GM18873 (cell line): ENCODE measurements around the gene GRAMD4.

Experiments
- ATAC-seq: cut with Tn5 transposase; IDR thresholded peaks from one replicate; pipeline ENCODE4 v1.9.1; 2021; ENCODE audit warnings: mild to moderate bottlenecking, moderate library complexity, moderate number of reproducible peaks; ENCODE audit not compliant: unreplicated experiment, low FRiP score

GRAMD4 gene

DNA sequence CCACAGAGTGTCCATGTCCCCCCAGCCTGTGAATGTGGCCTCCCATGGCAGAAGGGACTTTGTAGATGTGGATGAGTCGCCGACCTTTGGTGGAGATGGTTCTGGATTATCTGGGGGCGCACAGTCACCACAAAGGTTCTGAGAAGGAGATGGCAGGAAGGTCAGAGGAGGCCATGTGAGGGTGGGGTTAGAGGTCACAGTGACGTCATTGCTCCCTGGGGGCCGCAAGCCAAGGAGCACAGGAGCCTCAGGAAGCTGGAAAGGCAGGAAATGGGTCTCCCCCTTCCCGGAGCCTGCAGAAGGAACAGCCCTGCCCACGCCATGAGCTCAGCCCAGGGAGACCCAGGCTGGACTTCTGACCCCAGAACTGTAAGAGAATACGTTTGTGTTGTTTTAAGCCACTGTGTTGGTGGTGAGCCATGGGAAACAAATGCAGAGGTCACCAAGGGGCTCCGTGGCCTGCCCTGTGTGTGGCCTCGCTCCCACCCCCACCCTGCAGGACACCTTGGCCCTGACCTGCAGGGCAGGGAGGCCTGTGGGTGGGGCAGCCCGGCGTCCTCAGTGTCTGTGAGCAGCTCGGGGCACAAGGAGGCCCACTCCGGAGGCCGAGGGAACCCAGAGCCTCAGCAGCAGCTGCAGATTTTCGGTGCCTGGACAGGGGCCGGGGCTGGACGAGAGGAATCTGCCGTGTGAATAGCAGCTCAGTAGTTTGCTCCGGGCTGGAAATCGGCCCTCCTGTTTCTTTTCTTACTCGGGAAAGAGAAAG lies 32.1 kb downstream of the GRAMD4 start:
- no peak for ATAC-seq

DNA sequence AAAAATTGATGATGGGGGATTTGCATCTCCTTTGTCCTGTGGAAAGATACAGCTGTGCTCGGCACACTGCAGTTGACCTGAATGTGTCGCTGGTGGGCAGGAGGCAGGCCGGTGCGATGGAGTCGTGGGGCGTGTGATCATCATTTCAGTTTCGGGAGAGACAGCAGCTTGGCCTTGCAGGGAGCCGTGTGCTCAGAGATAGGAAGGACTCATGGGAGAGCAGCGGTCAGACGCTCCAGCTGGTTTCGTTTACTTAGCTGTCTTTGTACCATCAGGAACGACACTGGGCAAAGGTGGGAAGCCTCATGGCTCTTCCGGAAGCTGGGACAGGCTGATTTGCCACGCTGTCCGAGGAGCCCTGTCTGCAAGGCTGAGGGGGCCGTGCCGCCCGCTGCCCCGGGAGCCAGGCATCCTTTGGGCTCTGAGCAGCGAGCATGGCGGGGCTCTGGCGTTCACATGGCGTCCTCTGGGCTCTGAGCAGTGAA lies 32.7 kb downstream of the GRAMD4 start:
- no peak for ATAC-seq

DNA sequence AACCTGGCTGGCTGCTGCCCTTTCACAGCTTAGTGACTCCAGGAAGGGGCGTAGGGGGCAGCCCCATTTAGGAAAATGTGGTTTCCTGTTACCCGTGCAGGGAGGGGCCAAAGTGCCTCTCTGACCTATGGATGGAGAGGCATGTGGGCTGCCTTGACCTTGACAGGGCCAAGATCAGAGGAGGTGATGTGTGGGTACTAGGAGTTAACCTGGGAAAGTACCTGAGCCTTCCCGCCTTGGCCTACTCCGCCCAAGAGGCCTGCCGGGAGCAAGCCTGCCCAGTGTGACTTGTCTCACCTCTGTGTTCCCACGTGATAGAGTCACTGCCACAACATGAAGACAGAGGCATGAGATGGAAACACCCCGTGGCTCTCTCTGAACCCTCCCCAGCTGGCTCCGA lies 33.4 kb downstream of the GRAMD4 start:
- no peak for ATAC-seq

DNA sequence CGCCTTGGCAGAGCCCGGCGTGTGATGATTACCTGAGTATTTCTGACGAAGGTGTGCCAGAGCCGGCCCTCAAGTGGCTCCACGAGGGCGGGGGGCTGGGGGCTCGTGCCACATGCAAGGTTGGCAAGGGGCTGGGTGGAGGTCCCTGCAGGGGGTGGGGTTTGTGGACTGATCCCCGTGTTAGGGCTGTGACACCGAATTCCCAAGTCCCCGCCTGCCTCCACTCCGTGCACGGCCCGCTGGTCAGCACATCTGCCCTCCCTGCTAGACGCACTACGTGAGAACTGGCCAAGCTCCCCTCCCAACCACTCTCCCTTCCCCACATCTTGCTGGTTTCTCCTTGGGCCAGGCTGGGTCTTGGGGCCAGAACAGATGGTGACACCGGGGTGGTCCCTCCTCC lies 34.2 kb downstream of the GRAMD4 start:
- no peak for ATAC-seq

DNA sequence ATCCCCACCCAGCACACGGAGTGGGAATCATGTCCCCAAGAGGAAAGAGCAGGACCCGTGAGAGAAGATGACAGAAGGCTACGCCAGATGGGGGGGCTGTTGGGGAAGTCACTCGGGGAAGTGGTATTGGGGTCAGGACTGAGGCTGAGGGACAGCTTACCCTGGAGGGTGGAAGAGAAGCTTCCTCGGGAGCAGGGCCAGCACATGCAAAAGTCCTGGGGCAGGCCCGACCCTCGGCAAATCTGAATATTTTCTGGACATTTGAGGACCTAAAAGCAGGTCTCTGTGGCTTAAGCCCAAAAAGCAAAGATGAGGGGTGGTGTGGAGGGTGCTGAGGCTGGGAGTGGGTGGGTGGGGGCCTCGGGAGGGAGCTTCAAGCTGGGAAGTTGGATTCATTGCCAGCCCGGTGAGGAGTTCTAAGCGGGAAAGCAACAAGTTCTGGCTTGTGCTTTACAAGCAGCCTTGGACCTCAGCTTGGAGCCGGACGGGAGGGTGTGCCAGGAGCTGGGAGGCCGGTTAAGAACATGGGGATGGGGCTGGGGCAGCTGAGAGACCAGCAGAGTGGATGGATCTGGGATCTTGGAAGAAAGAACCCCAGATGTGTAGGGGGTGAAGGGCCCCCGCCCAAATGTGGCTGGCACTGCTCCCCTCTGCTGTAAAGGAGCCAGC lies 34.9 kb downstream of the GRAMD4 start:
- ATAC-seq, result no peak

DNA sequence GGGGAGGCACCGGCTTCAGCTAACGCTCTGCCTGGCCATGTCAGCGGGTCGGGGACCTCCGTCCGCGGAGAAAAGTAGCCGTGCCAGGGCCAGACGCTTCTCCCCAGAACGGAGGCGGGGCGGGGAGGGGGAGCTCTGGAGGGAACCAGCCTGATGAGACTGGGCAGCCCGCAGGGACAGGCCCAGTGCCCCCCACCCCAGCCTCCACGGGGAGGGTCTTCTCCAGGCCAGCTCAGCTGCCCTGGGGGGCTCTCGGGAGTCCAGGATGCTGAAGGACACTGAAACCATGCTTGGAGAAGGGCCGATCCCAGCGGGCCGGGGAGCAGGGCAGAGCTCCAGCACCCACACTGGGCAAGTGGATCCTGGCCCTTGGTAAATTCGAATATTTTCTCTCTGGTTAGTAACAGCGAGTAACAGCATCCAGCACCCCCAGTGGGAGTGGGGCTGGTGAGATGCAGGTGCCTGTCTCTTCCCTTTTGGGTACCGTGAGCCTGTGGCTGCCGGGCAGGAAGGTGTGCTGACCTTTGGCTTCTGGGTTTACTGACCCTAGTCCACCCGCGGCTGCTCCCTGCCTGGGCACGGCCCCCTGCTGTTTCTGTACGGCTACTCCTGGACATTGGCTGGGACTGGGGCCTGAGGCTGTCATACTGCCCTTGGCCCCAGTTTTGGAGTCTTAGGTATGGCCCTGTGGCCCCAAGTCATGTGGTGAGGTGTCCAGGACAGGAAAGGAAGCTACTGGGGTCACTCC lies 35.8 kb downstream of the GRAMD4 start:
- no peak for ATAC-seq

DNA sequence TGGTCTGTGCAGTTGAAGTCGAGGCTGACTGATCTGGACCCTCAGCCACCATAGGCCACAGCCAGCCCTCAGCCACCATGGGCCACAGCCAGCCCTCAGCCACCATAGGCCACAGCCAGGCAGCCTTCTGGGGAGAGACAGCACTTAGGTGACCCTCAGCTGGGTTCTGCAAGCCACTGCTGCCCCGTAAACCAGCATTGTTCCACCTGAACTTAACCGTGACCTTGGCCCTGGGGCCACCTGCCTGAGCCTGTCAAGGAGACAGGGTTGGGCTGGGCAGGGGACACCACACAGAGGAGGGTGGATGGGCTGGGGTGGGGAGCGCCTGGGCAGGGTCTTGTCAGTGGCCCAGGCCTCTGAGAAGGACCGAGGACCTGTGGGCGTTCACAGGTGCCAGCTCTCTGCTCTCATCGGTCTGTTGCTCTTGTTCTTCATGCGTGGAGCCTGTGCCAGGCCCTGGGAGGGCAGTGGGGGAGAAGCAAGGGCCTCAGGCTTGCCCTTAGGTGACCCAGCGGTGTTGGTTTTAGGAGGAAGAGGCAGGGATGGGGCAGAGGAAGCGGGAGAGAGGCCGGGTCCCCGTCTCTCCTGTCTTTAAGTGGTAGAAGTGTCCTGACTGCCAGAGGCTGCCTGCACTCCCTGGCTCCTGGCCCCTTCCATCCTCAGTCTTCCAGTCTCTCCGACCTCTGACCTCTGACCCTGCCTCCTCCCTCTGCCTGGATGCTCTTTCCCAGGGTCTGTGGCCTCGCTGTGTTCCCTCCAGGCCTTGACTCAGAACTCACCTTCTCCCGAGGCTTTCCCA lies 36.9 kb downstream of the GRAMD4 start:
- ATAC-seq, result no peak

DNA sequence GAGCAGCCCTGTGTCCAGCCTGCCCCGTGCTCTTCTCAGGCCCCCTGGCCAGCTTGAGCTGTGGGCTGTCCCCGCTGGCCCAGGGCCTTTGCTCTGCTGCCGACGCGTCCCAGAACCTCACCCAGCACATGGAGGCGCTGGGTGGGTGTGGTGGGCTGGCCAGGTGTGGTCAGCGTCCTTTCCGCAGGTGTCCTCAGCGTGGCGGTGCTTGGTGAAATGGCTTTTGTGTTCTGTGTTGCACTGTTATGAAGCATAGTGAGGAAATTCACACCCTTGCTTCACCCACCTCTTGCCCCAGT lies 37.4 kb downstream of the GRAMD4 start:
- ATAC-seq, result no peak

DNA sequence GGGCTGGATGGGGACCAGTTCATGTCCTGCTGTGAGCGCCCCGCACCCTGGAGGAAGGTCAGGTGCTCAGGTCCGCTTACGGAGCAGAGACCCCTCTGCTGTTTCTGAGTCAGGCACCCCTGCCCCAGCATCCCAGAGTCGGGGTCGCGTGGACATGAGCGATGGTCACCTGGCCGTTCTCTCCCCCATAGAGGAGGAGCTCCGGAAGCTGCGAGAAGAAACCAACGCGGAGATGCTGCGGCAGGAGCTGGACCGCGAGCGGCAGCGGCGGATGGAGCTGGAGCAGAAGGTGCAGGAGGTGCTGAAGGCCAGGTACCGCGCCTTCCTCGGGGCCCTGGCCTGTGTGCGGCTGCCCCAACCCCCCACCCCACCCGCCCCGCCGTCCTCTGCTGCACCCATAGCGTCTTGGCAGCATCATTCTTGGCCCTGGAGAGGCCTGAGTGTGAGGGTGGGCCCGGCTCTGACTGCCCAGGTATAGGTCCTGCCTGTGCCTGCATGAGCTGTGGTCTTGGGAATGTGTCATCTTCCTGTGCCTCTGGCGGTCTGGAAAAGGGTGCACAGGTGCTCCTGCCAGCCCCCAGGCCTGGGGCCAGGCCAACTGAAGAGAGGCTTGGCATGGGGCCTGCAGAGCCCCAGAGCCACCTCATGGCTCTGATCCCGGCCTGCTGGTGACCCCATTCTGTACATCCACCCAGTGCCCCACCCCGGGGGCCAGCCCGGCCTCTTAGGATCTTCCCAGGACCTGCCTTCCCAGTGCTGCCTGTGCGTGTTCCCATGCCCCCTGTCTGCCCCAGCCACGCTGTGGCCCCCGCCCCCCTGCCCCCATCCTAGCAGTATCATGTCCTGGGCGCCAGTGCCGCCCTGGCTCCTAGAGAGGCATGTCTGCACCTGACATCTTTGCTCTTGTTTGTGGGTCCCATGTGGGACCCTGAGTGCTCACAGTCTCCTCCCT lies 38.1 kb downstream of the GRAMD4 start:
- ATAC-seq, result no peak

DNA sequence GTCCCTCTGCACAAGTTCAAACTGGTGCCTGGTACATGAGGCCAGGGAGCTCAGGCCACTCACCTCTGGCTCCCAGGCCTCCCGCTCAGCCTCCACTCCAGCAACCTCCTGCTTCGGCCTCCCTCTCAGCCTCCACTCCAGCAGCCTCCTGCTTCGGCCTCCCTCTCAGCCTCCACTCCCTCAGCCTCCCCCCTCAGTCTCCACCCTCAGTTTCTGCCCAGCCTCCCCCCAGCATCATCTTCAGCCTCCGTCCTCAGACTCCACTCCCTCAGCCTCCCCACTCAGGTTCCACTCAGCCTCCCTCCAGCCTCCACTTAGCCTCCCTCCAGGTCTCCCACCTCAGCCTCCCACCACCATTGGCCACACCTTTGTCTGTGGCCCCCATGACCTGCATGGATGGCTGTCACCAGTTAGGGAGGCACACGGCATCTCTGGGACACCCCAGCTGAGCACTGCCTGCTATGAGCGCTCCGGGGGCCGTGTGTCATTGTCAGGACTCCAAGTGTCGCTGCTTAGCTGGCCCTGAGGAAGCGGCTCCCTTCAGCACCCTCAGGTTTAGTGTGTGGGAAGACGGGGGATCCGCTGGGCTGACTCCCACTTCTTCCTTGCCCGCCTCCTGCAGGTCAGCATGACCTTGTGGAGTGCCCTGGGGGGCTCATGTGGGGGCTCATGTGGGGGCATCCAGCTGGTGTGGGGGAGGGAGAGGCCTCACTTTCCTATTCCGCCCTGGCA lies 39.0 kb downstream of the GRAMD4 start:
- ATAC-seq, result no peak

DNA sequence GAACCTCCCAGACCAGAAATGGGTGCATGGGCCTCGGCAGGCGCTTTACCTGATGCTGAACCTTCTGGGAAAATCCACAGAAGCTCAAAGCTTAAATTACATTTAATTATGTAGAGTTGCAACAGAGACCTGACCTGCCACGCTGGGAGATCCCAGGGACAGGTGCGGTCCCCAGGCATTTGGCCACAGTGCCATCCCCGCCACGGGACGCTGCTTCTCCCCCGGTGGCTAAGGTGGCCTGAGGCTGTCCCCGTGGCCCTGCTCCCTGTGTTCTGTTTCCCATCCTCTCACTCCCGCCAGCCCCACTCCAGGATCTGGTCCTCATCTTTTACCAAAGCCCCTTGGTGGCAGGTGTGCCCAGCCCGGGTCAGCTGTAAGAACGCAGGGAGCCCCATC lies 39.6 kb downstream of the GRAMD4 start:
- no peak for ATAC-seq

DNA sequence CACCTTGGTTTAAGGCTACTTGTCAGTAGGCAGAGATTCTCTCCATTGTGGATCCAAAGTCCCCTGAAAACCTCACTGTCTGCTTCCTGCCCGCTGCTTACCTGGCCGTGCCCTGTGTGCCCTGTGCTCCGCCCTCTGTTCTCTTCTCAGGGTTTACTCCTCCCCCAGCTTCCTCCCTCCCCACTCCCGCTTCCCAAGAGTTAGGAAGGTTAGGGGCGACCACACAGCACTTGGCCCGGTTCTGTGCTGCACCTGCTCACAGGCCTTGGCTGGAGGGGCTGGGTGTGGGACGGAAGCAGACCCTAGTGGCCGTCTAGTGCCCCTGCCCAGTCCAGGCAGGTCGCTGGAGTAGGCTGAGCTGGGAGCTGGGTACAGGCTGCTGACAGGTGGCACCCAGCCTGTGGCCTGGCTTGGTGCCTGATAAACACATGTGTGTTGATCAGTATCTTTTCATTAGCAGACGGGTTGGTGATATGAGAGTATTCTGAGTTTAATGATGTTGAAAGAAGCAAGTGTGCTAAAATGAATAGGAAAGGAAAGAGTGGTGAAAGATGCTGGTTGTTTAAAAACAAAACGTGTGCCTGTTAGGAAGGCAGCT lies 40.5 kb downstream of the GRAMD4 start:
- no peak for ATAC-seq

DNA sequence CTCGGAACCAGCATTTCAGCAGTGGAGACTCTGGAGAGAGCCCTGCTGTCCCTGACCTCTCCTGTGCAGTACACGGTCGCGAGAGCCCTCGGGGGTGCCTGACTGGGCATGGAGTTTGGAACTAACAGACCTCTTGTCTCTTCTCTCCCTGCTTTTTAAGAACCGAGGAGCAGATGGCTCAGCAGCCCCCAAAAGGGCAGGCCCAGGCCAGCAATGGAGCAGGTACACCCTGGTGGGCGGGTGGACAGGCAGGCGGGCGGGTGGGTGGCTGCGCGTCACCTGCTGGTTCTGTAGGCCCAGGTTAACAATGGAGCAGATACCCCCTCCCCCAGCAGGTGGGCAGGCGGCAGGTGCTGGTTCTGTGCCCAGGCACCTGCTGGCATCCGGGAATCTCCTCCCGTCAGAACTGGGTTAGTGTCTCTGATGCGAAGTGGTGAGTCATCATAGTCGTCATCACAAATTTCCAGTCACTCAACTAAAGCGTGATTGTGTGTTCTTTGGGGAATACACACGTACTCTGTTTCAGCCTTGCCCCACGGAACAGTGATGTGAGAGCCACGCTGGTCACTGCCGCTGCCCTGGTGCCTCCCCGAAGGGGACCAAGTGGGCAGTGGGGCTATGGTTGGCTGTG lies 41.1 kb downstream of the GRAMD4 start:
- ATAC-seq, result no peak

DNA sequence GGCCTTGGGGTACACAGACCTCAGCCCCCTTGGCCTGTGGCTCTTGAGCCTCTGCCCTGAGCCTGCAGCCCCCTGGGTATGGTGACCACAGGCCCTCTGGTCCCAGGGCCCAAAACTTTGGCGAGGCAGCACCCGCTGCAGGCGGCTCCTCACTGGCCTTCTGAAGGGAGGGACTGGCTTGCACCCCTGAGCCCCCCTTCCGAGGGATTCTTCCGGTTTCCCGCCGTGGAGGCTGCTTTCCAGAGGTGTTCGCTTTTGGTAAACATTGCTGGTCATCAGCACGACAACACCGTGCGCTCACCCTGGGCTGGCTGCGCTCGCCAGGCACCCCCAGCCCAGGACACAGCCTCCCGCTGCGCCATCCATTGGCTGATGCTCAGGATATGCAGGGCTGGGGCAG lies 42.0 kb downstream of the GRAMD4 start:
- no peak for ATAC-seq

DNA sequence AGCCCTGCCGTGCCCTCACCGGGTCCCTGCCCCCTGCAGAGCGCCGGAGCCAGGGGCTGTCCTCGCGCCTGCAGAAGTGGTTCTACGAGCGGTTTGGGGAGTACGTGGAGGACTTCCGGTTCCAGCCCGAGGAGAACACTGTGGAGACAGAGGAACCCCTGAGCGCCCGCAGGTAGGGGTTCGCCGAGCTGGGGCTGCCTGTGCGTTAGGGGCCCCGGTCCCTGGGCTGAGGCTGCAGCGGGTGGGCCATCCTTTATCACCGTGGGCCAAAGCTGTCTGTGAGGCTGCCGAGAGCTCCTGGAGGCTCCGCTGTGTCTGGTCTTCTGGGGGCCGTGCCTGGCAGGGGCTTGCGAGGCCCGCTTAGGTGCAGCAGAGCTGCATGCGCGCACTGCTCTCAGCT lies 42.8 kb downstream of the GRAMD4 start:
- no peak for ATAC-seq

DNA sequence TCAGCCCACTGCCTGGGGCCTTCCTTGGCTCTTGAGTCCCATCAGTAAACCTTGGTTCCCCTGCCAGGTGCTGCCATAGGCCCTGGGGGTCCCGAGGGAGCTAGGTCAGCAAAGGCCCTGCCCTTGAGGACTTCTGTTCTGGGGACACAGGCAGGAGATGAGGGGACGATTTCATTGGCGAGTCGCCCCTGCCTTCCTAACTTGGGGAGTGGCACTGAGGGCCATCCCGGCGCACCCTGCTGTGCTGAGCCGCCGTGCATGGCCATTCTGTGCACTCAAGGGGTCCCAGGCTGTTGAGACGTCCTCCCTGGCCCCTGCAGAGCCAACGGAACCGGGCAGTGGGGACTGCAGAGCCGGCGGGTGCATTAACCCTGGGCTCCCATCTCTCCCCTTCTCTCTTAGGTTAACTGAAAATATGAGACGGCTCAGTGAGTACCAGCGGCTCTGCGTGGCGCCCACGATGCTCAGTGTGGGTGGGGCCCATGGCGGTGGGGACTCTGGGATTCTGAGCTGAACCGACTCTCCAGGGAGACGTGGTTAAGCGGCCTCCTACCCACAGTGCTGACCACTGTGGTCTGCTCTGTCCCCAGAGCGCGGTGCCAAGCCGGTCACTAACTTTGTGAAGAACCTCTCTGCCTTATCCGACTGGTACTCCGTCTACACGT lies 43.4 kb downstream of the GRAMD4 start:
- no peak for ATAC-seq

DNA sequence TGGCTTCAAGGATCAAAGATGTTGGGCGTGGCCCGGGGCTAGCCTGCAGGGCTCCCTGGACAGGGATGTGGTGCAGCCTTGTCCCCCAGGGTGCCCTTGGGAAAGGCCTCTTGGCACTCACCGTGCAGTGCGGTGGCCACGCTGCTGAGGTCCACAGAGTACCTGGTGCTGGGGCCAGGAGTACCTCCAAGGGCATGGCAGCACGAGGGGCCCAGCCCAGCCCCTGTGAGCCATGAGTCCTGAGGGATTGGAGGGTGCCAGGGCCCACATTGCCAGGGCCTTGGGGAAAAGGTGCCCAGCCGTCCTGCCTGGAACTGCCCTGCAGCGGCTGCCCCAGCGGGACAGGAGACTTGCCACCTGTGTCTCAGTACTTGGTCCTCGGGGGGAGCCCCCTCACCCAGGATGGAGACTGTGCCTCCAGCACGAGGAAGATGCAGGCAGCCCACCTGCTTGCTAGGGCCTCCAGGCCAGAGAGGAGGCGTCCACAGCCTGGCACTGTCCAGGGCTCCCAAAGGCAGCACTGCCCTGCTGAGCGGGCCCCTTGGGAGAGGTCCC lies 44.2 kb downstream of the GRAMD4 start:
- ATAC-seq, result no peak
